22Rv1 (cell line): Measurements from ENCODE around the gene NEUROG2.

Experiments
- H3K27ac ChIP-seq: fragments of 450-650 bp; 2 replicates; pipeline ENCODE4 v1.5.1; 2017
- ZFX ChIP-seq: fragments of 450-650 bp; IDR thresholded peaks from 2 replicates; pipeline ENCODE4 v1.6.1; 2017; ENCODE audit warnings: antibody characterized with exemption, borderline replicate concordance
- TF ChIP-seq, protein P1 (sequence below): fragments of 450-650 bp; IDR thresholded peaks from 2 replicates; pipeline ENCODE4 v1.5.1; 2017; ENCODE audit warnings: mild to moderate bottlenecking

NEUROG2 gene

DNA sequence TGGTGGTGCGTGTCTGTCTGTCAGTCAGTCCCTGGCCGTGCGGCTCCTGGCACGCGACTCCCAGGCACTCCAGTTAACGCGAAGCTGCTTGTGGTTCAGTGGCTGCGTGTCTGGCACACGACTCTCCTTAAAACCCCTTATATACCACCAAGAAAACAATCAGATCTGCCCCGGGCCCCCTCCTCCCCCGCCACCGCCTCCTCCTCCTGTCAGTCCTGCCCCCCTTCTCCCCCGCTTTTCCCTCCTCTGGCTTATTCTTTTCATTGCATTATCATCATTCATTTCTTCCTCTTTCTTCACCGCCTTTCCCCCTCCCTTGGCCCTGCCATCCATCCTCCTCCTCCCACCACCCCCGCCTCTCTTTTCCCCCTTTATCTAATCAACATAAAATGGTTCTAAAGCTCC lies at the start of gene NEUROG2:
Gene NEUROG2, minus strand, starts transcription at position 115 of the 405 bp plus-strand sequence. CDS start 705 bp downstream, outside the sequence.
- TF ChIP-seq, protein P1, sequence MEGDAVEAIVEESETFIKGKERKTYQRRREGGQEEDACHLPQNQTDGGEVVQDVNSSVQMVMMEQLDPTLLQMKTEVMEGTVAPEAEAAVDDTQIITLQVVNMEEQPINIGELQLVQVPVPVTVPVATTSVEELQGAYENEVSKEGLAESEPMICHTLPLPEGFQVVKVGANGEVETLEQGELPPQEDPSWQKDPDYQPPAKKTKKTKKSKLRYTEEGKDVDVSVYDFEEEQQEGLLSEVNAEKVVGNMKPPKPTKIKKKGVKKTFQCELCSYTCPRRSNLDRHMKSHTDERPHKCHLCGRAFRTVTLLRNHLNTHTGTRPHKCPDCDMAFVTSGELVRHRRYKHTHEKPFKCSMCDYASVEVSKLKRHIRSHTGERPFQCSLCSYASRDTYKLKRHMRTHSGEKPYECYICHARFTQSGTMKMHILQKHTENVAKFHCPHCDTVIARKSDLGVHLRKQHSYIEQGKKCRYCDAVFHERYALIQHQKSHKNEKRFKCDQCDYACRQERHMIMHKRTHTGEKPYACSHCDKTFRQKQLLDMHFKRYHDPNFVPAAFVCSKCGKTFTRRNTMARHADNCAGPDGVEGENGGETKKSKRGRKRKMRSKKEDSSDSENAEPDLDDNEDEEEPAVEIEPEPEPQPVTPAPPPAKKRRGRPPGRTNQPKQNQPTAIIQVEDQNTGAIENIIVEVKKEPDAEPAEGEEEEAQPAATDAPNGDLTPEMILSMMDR = no peak
- TF ChIP-seq ZFX = no peak
- peak within 1 kb of the TSS; percentile 59 for H3K27ac ChIP-seq

DNA sequence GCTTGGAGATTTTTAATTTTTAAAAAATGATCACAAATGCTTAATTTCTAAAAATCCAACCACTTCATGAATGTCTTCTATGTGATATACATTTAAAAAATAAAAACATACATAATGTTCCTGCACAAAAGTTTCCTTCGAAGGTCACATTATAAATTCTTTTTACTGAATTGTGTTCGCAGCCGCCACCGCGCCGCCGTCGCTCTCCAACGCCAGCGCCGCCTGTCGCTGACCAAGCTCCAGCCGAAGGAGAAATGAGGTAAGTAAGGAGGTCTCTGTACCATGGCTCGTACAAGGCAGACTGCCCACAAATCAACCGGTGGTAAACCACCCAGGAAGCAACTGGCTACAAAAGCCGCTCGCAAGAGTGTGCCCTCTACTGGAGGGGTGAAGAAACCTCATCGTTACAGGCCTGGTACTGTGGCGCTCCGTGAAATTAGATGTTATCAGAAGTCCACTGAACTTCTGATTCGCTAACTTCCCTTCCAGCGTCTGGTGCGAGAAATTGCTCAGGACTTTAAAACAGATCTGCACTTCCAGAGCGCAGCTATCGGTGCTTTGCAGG lies 48.8 kb upstream of the NEUROG2 start:
- TF ChIP-seq, protein P1 = peak; percentile 34
- TF ChIP-seq ZFX = no peak
- no peak overlapping the region for H3K27ac ChIP-seq

DNA sequence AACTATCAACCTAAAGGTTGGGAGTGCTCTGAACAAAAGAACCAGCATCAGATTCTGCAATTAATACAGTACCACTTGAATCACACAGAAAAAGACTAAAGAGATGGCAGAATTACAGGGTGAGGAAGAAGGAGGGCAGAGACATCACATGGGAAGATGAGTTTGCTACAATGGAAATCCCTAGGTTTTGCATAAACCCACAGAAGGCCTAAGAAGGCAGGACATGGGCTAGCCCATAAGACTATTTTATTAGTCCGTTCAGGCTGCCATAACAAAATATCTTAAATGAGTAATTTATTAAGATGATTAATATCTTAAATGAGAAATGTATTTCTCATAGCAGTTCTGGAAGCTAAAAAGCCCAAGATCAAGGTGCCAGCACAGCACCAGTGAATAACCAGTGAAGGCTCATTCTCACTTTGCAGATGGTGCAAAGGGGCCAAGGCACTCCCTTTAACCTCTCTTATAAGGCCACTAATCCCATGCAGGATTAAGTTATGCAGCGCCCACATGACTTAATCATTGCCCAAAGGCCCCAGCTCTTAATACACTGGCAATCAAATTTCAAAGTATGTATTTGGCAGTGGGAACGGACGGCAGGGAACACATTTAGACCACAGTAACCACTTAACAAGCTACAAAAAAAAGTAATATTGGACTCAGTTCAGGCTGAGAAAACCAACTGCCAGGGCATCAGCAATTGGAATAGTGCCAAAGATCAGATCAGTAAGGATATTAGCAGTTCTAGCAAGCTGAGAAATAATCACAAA lies 47.6 kb upstream of the NEUROG2 start:
- H3K27ac ChIP-seq = no peak overlapping the region
- TF ChIP-seq, protein P1 = no peak
- TF ChIP-seq ZFX = no peak

DNA sequence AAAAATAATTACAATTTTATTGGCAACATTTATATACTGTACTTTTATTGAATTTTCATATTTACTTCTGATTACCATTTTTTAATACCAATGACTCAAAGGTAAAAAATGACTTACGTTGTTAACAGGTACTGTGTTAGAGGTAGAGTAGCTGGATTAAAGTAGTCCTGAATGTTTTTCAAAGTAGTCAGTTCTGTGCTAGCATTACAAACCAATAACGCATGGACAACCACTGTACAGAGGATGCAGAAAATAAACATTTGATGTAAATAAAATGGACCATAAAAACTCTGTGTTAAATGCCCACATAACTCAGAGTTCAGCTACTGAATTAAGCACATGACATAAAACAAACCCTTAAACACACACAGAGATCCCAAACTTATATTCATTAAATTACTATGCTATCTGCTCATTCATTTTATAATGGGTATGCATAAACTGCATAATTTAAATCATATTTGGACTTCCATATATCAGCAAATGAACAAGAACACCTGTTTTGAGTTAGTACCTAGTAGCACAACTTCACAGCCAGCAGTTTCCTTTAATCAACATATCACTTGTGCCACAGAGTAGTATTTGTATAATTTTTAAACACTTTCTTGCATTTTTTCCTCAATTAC lies 46.4 kb upstream of the NEUROG2 start:
- H3K27ac ChIP-seq = no peak overlapping the region

DNA sequence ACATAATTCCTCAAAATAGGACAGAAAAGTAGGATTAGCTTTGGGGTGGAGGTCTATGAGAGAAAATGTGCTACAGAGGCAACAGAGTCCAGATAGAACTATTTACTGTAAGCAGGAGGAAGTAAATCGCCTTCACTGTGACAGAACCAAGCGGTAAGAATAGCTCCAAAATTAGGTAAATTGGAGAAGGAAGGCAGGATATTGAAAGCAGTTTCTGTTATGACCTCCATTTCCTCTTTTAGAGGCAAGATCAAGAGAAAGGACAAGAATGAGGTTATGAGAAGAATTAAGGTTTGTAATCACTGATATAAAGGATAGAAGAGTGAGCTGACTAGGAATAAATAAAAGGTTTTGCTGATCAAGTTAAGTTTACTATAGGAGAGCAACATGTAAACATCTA lies 44.1 kb upstream of the NEUROG2 start:
- no peak overlapping the region for H3K27ac ChIP-seq
- TF ChIP-seq, protein P1 = no peak
- no peak for TF ChIP-seq ZFX

More for the DNA sequence above, 46.4 kb upstream of the NEUROG2 start:
- TF ChIP-seq, protein P1 = no peak
- TF ChIP-seq ZFX = no peak

DNA sequence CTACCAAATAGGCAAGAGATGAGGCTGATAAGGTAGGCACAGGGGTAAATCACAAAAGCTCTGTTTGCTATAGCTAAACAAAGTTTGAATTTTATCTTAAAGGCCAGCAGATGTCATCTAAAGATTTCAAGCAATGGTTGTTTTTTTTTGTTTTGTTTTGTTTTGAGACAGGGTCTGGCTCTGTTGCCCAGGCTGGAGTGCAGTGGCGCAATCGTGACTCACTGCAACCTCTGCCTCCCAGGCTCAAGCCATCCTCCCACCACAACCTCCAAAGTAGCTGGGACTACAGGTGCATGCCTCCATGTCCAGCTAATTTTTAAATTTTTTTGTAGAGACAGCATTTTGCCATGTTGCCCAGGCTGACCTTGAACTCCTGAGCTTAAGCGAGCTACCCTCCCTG lies 43.1 kb upstream of the NEUROG2 start:
- no peak overlapping the region for H3K27ac ChIP-seq
- TF ChIP-seq, protein P1 = no peak
- no peak for TF ChIP-seq ZFX
